Erythroblast (primary cell): Measurements from ENCODE around the gene PCBD1.
A peak's percentile ranks its signal among the peaks of the same experiment; 100 is the strongest.

Experiments used
- DNase-seq, 2 experiments: peaks; one replicate each; lab custom pipeline; 2025; lab: John Stamatoyannopoulos, UW
- GATA1 ChIP-seq: IDR thresholded peaks from 2 replicates; pipeline ENCODE4 v1.6.1; 2011; ENCODE audit warnings: low read depth, mild to moderate bottlenecking, control low read depth, low read length, moderate library complexity
- POLR2A ChIP-seq: IDR thresholded peaks from 2 replicates; pipeline ENCODE4 v1.6.1; 2011; ENCODE audit warnings: mild to moderate bottlenecking, low read length

Gene PCBD1

DNA sequence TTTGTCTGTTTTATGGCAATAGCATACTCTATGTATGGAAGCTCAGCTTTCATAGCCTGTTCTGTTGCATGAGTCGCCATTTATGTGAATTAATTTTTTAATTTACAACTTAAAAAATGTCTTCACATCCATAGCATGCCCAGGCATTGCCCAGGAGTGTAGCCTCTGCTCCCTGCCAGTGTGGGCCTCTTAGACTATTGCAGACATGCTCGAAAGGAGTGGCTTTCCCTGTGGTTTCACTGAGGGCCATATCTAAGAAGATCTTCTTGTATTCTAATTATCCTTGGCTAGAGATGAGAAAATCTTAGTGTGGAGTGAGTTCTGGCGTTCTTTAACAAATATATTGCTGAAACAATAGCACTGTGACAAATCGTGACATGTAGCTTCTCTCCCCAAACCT lies 35.3 kb downstream of the PCBD1 start:
- no peak for DNase-seq

DNA sequence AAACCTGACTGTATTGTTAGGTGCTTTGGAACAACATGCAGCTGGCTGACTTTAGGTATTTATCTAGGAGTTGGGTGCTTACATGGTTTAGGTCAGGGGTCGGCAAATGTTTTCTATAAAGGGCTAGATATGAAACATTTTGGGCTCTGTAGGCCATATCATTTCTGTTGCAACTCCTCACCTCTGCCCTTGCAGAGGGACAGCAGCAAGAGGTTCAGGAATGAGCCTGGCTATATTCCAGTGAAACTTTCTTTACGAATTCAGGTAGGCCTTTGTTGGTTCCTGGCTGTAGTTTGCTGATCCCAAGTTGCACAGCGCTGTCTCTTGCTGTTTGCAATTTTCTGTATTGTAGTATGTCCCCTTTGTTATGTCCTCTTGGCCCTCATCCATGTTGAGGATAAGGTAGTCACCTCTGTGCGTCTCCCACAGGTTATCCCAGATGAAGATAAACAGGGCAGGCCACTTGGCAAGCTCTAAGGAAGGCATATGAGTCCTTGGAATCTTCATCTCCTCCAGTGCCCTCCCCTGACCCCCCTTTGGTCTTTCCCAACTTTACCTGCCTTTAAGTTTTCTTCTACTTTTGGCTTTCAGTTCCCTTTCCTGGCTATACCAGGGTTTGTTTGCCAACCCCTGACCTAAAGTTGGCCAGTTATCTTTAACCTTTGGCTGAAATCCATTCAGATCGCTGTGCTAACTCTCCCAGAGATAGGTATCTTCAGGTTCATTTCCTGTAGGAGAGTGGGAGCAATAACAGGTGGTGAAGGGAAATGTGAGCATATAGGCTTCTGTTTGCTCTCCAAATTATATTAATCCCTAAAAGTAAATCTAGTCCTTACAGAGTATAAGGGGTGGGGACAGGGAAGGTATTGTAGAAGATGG lies 36.5 kb downstream of the PCBD1 start:
- no peak for TF ChIP-seq GATA1
- no peak for TF ChIP-seq POLR2A
- DNase-seq: no peak

More for the DNA sequence above, 35.3 kb downstream of the PCBD1 start:
- TF ChIP-seq GATA1: no peak
- TF ChIP-seq POLR2A: no peak

DNA sequence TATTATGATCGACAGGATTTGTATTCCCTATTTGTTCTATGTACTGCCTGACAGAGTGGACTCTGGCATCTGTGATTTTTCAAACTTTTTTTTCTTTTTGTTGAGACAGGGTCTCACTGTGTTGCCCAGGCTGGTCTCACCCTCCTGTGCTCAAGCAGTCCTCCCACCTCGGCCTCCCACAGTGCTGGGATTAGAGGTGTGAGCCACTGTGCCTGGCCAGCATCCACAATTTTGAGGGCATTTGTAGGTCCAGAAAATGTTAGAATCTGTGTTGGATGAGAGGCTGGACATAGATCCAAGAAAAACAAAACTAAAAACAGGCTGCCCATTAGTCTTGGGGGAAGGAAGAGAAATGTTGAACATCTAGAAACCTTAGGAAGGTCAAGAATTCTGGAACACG lies 38.3 kb downstream of the PCBD1 start:
- DNase-seq: no peak
- no peak for TF ChIP-seq GATA1
- no peak for TF ChIP-seq POLR2A

GRCh38 chr10:70849582-70850016 lies 38.8 kb downstream of the PCBD1 start:
- TF ChIP-seq POLR2A: no peak
- TF ChIP-seq GATA1: no peak
- DNase-seq: no peak

- no peak for DNase-seq
- TF ChIP-seq GATA1 (no peak), POLR2A (no peak)
Measured at GRCh38 chr10:70847659-70848360, 40.6 kb downstream of the PCBD1 start.

DNA sequence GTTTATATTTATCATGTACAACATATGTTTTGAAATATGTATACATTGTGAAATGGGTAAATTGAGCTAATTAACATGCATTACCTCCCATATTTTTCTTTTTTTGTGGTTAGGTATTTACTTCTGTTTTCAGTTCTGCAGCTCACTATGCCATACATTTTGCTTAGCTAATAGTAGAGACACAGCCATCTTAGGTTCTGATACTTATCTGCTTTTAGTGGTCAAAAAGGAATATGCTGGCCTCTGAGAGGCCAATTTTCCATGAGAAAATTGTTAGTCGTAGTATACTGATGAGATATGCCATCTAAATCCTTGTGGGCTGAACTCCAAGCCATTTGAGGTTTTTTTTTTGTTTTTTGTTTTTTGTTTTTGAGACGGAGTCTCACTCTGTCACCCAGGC lies 41.6 kb downstream of the PCBD1 start:
- DNase-seq: no peak
- no peak for TF ChIP-seq GATA1
- TF ChIP-seq POLR2A: no peak

DNA sequence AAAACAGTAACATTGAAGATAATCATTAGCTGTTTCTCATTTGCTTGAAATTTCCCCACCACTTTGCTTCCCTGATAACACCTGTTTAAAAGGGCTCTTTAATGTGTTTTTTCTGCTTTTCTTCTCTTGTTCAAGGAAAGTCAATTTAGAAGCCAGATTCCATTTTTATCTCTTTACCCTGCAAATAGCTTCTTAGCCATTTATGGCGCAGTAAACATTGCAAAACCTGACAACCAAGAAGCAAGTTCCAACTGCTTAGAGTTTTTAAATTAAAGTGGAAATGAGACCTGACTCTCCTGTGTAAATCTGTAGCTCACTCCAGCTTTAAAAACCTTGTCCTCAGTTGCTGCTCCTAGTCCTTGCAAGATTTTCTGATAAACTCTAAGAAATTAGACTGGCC lies 42.5 kb downstream of the PCBD1 start:
- TF ChIP-seq POLR2A (no peak), GATA1 (no peak)
- DNase-seq: no peak

- TF ChIP-seq POLR2A (no peak), GATA1 (no peak)
- no peak for DNase-seq
Measured at GRCh38 chr10:70845256-70845655, 43.1 kb downstream of the PCBD1 start.

GRCh38 chr10:70843776-70844489 lies 44.4 kb downstream of the PCBD1 start:
- TF ChIP-seq GATA1 (no peak), POLR2A (no peak)
- no peak for DNase-seq

DNA sequence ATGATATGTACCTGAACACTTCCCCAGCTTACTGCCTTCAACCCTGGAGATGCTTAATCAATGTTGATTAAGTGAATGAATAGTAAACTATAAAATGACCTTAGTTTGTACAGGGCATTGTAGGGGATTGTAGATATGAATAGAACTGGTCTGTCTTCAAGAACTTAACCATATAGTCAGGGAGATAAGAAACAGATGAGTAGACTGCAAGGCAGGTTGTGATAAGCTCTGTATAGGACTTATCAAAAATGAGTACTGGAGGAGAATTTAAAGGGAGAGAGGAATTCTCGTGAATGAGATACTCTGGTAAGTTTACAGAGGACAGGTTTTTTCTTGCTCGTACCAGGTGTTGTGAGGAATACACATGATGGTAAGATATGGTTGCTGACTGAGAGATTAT lies 45.0 kb downstream of the PCBD1 start:
- no peak for TF ChIP-seq POLR2A
- no peak for TF ChIP-seq GATA1

GRCh38 chr10:70840836-70841235 lies 47.5 kb downstream of the PCBD1 start:
- DNase-seq: no peak
- TF ChIP-seq POLR2A (no peak), GATA1 (no peak)

More for the DNA sequence above, 45.0 kb downstream of the PCBD1 start:
- DNase-seq: peak in 1 of 2 experiments; percentile 59

DNA sequence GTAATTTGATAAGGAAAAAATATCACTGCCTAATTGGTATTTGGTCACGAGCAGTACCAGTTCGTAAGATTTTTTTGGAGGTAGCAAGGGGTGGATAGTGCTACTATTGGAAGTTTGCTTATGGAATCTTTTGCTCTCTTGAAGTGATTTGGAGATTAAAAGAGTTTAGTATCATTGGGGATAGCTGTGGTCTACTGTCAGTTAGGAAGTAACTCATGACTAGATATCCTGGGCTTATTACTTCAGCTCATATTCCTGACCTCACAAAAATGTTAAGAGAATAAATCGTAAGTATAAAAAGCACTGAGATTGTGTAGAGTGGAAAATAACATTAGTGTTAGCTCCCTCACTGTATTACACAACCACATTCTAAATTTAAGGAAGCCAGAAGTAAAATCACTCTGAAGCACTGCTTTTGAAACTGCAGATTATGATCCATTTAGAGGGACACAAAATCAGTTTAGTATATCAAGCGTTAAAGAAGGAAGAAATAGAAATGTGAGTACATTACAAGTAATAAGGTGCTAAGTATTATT lies 50.0 kb downstream of the PCBD1 start:
- DNase-seq: no peak
- TF ChIP-seq GATA1 (no peak), POLR2A (no peak)

DNA sequence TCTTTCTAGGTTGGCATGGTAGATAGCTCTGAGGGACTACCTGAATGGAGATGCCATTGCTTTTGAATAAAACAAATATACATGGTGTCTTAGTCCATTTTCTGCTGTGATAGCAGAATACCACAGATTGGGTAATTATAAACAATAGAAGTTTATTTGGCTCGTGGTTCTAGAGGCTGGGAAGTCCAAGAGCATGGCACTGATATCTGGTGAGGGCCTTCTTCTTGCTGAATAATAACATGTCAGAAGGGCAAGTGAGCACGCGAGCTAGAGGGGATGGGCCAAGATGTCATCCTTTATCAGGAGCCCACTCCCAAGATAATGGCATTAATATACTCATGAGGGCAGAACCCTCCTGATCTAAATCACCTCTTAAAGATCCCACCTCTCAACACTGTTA lies 50.7 kb downstream of the PCBD1 start:
- TF ChIP-seq GATA1 (no peak), POLR2A (no peak)
- DNase-seq: no peak

- no peak for DNase-seq
- TF ChIP-seq GATA1 (no peak), POLR2A (no peak)
Measured at GRCh38 chr10:70836319-70836718, 52.0 kb downstream of the PCBD1 start.
